HS-5 (cell line): ENCODE data around the gene CCNI2.

ENCODE experiments used
- DNase-seq: peaks from one replicate; pipeline ENCODE4 v3.0.0-alpha.2; 2012; ENCODE audit warnings: low read depth

Gene CCNI2

GRCh38 chr5:132765311-132766019, 18.2 kb downstream of the CCNI2 start:
- no peak for DNase-seq

DNA sequence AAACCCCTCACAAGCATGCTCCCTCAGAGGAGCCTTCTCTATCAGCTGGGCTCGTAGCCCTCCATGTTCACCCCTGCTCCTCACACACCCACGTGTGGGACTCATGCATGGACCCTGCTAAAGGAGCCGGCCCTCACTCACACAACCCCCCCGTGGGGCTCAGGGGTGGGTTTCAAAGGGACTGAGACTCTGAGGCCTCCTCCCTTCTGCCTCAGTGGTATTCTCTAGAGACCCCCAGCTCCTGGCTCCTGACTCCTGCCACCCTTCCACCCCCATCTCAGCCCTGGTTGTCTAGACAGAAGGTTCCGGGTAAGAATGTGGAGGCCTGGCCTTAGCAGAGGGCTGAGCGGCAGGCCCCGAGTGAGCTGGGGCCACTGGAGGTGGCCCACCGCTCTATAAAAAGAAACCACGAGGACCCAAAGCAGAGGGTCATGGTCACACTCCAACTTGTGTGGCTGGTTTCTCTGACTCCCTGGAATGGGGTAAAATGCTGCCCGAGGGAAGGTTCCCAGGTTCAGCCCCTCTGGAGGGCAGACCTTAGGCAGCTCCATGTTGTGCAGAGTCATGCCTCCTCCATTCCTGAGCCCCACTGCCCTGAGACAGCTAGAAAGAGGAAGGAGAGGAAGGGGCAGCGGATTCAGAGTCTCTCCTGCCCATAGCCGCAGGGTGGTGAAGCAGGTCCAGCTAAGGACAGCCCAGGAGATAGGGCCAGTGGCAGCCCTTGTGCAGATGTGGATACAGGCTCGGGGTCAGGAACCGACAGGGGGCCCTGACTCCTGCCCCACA, 19.0 kb downstream of the CCNI2 start:
- no peak for DNase-seq

DNA sequence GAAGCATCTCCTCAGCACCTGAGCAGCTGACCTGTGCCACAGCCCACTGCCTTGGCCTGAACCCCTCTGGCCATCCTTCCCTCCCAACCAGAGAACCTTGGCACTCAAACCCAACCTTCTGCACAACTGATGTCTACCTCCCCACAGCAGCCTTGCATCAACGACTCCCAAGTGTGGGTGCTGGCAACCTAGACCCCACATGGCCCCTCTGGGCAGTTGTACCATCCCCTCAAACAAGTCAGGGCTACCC, 19.5 kb downstream of the CCNI2 start:
- no peak for DNase-seq

DNA sequence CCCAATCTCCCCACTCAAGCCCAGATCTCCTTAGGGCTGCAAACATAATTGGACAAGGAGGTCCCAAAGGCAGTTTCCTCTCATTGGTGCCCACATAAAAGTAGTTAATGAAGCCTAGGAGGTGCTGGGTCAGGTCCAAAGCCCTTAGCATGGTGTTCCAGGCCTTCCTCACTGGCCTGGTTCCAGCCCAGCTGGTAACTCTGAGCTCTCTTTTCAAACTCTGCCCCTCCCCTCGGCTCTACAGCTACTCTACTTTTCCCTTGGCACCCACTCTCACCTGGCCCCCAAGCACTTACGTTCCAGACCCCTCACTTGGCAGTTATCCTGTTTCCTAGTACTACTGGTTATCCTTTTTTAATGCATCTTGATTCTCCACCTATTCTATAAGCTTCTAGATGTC, 19.9 kb downstream of the CCNI2 start:
- no peak for DNase-seq

DNA sequence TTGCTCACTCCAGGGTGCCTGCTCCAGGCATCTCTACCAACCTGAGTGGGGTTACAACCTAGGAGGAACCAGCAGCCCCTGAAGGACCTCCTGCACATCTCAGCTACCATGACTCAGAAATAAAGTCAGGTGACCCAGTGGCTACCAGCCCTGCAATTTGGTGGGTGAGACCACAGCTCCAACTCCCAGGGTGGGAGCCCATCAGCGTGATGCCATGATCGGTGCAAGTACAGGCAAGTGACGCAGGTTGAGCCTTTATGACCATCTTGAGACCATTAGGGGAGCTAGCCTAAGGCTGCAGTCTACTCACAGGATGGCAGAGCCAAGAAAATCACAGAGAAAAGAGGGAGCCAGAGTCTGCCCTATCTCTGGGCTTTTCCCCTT, 21.3 kb downstream of the CCNI2 start:
- DNase-seq = no peak

DNA sequence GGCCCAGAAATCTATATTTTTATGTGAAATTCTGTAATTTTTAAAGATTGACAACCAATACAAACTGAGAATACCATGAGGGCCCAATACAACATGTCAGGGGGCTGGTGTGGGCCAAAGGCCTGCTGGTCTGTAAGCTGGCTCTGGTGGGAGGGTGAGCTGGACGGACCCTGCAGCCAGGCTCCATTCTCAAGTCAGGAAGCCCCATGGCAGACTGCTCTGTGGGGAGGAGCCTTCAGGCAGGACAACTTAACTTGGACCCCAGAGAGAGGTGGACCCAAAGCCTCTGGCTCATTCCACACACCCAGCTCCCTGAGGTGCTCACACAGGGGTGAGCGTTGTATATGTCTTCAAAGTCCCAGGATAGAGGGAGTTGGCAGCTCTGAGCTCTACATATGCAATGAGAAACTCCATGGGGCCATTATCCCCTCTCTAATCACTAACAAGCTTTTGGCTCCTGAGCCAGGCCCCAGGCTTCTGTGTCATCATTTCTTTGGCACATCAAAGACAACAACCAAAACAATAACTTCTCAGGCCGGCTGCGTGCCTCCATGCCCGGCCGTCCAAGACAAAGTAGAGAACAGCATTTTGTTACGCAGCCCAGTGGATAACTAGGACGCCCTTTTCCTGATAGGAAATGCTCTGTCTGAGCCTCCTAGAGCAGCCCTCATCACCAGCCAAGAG, 23.4 kb downstream of the CCNI2 start:
- DNase-seq = no peak

- DNase-seq = no peak
Observed at GRCh38 chr5:132771503-132771998, 24.3 kb downstream of the CCNI2 start.

GRCh38 chr5:132772291-132773070, 25.3 kb downstream of the CCNI2 start:
- DNase-seq = no peak

DNA sequence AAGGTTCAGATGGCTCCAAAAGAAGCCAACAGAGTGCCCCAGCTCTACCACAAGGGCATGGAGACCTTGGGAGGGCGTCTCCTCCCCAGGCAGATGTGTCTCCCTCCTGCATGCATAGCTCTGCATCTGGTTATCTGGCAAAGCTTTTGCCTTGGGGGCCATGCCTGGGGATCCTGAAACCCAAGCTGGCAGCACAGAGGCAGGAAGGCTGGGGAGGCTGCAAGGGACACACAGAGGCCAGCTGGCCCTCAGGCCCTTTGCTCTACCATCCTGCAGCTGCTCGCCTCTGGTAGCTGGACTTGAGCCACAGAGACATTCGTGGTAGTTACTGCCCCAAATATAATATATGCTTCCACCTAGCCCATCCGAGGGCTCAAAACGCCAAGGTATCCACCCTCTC, 25.9 kb downstream of the CCNI2 start:
- no peak for DNase-seq

GRCh38 chr5:132773601-132774355, 26.6 kb downstream of the CCNI2 start:
- DNase-seq = no peak

GRCh38 chr5:132774406-132774805, 27.2 kb downstream of the CCNI2 start:
- DNase-seq = no peak

GRCh38 chr5:132774896-132775295, 27.7 kb downstream of the CCNI2 start:
- DNase-seq = no peak

DNA sequence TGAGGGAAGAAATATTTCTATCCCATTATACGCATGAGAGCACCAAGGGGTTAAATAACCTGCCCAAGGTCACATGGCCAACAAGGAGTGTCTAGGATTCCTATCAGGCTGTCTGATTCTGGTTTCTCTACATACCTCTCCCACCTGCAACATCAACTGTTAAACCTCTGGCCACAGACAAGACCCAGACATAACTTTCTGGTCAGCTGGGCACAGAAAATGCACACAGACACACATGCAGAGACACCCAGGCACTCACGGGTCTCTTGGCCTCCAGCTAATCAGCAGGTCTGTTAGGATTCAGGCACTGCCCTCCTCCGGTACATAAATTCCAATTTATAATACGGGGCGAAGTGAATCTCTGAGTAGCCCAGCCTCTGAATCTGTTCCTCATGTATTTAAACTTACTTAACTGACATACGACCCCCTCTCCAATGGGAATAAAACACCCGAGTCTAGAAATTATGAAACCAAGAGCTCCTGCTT, 28.3 kb downstream of the CCNI2 start:
- DNase-seq = no peak

DNA sequence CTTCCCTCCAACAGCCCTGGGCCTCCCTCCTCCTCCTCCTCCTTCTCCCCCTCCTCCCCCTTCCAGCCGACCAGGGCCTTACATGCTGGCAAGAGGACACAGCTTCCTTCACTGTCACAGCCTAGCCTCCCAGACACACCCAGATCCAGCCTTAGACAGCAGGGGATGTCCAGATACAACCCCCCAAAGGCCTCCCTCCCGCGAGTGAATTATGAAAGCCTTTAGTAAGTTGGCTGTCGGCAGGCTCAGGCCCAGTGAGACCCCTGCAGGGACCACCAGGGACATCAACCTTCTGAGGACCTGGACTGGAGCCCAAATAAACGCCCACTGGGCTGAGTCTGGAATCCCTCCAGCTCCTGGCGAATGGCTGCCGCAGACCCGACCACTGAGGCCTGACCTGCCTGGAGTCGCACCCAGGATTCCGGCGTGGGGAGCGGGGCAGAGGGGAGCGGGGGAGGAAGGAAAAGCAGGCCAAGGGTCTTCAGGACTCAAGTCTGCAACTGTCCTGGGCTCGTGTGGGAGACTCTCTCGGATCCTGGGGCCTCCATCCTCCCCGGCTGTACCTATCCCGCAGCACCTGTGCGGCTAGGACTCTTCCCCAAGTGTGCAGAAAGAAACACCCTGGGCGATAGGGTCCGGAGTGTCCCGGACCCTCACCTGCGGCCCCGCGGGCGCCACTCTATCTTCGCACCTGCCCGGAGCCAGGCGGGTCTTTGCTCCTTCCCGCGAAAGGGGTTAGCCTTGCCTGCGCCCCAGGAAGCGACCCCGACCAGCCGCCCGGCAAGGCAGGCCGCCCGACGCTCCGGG, 29.1 kb downstream of the CCNI2 start:
- DNase-seq = no peak

DNA sequence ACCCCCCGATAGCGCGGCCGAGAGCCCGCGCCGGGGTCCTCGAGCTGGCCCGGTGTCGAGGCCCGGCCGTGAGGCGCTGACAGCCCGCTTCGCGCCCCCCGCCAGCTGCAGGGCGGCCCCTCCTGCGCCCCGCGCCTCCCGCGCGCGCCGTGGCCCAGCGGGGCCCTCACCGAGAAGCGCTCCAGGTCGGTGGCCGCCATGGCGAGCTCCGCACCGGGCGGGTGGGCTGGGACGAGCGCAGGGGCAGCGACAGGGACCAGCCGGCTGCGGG, 29.6 kb downstream of the CCNI2 start:
- no peak for DNase-seq

DNA sequence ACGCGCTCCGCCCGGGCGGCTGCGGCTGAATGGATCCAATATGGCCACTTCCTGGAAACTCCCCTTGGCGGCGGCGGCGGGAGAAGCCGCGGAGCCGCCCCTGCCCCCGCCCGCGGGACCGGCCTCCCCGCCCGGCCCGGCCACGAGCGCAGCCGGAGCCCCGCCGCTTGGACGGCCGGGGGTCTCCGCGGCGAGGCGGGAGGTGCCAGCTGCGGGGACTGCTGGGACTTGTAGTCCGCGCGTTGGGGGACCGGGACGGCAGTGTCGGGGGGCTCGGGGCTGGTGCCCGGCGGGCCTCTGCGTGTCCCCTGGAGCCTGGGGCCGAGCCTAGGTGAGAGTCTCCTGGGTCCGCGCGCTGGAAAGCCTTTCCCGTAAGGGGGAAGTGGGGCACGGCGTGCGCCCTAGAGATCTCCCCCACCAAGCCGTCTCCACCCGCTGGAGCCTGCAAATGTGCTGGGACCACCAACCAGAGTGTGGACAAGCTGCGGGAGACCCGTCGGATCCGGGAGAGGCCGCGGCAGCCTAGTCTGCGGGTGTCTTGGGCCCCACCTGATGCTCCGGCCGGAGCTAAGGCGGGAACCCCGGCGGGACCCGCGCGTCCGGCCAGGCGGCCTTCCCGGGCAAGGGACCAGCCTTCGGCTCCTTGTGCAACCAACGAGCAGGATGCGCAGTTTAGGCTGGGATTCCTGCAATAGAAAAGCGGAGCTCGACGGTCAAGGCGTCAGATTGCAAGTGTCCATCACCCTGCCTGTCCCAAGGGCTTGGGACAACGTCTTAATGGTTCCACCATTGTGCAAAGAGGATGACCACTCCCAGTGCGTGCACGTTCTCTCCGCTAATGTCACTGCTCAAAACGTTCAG, 30.2 kb downstream of the CCNI2 start, which contains the start of gene SEPTIN8:
TSS of gene SEPTIN8 (minus strand) at position 31 of the 861 bp plus-strand sequence. CDS start 102 bp downstream, outside the sequence.
- no peak for DNase-seq

DNA sequence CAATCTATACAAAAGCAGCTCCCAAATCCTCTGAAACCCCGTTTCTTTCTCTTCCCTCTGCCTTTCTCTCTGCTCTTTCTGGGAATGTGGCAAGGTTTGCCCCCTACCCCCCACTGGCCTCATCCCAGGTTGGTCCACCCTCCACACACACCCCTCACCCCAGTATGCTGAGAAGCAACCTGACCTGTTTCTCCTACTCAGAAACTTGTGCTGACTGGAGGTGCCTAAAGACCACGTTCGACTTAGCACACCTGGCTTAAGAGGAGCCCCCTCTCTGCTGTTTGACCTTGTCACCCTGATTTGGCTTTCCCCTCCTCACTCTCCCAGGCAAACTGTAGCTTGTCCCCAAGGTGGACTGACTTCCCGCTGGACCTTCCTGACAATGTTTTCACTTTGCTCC, 30.9 kb downstream of the CCNI2 start:
- DNase-seq = no peak

GRCh38 chr5:132778856-132779255, 31.6 kb downstream of the CCNI2 start:
- DNase-seq = no peak

DNA sequence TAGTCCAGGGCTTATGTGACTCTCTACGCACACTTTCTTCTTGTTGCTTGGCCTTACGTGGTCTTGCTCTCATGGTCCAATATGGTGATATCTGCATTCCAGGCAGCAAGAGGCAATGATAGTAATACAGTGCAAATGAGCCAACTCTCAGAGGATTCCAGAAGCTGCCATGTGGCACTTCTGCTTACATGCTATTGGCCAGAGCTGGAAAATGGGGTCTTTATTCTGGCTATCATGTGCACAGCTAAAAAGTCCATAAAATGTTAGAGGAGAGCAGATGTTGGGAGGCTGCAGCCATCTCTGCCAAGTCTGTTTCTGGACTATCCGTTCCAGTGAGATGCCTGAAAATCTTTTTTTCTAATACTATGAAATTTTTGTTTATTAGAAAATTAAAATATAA, 32.7 kb downstream of the CCNI2 start:
- DNase-seq = no peak

DNA sequence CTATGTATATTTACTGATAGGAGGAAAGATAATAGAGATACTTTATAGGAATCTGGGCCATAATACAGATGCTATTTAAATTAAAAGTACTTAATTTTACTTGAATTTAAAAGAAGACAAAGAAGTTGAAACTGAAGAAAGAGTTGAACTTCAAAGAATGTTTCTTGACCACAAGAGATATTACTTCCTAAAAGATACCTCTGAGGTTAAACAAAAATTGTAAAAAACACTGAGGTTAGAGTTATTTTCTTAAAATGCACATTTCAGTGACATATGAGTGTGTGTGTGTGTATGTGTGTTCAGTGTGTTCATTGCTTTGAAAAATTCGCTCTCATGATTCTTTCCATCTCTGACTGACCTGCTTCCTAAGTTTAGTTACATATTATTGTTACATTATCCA, 33.4 kb downstream of the CCNI2 start:
- DNase-seq = no peak
